NCI-H187 (cell line): ENCODE measurements around the gene SMOC1.

Experiments
- DNase-seq, 2 experiments: peaks; one replicate each; lab custom pipeline; 2025; lab: John Stamatoyannopoulos, UW

Gene SMOC1

DNA sequence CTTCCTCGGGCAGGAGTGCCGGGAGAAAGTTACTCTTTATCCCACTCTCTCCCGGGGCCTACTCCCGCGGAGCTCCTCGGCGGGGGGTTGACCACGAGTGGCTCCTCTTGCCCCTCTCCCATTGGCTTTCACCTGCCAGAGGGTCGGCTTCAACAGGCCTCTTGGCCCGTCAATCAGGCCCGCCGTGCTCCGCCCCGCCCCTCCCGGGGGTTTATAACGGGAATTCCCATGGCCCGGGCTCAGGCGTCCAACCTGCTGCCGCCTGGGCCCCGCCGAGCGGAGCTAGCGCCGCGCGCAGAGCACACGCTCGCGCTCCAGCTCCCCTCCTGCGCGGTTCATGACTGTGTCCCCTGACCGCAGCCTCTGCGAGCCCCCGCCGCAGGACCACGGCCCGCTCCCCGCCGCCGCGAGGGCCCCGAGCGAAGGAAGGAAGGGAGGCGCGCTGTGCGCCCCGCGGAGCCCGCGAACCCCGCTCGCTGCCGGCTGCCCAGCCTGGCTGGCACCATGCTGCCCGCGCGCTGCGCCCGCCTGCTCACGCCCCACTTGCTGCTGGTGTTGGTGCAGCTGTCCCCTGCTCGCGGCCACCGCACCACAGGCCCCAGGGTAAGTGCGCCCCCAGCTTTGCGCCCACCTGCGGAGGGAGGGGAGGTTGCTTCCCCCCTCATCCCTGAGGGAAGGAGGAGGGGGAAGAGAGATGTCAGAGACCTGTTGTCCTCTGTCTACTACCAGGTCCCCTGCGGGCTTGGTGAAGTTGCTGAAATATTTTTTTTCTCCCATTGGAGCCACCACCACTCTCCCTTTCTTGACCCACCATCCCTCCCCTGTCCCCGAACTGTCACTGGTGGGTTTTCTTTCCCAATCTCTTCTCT is at the start of gene SMOC1:
Gene SMOC1, plus strand, starts transcription at position 242 of the 869 bp plus-strand sequence. Its CDS starts 263 bp downstream, at position 505.
- DNase-seq = no peak

DNA sequence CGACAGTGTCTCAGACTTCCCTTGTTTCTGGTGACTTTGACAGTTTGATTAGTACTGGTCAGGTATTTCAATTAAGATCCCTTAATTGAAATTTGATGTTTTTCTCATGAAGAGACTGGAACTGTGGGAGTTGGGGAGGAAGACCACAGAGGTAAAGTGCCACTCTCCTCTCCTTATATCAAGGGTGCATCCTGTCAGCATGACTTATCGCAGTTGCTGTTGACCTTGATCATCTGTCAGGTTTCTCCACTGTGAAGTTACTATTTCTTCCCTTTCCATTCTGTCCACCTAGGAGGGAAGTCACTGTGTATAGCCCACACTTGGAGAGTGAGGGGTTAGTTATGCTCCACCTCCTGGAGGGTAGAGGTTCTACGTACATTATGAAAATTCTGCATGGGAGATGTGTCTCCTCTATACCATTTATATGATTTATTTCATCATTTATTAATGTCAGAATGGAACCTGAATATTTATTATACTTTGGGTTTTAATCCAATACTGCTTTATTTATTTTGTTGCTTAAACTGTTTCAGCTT is 40.3 kb upstream of the SMOC1 start:
- DNase-seq = no peak

DNA sequence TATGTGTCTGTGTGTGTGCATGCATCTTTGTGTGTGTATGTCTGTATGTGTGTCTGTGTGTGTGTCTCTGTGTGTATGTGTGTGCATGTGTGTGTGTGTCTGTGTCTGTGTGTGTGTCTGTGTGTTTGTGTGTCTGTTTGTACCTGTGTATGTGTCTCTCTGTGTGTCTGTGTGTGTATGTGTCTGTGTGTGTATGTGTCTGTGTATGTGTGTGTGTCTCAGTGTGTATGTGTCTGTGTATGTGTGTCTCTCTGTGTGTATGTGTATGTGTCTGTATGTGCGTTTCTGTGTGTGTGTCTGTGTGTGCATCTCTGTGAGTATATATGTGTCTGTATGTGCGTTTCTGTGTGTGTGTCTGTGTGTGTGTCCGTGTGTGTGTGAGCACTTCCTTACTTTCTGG is 39.6 kb upstream of the SMOC1 start:
- no peak for DNase-seq

DNA sequence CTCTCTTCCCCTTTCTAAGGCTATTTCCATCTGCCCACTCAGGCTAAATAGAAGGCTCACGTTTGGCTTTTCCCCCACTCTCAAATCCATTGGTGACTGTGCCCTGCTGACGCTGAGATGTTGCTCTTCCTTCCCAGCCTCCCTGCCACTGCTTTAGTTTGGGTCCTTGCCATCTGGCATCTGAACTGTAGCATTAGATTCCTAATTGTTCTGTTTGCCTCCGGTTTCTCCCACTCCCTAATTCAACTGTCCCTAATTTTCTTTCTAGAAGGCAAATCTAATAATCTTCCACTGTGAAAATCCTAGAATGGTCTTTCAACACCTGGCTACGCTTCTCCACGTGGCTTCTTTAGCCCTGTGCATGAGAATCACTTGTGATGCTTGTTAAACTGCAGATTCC is 37.6 kb upstream of the SMOC1 start:
- no peak for DNase-seq

DNA sequence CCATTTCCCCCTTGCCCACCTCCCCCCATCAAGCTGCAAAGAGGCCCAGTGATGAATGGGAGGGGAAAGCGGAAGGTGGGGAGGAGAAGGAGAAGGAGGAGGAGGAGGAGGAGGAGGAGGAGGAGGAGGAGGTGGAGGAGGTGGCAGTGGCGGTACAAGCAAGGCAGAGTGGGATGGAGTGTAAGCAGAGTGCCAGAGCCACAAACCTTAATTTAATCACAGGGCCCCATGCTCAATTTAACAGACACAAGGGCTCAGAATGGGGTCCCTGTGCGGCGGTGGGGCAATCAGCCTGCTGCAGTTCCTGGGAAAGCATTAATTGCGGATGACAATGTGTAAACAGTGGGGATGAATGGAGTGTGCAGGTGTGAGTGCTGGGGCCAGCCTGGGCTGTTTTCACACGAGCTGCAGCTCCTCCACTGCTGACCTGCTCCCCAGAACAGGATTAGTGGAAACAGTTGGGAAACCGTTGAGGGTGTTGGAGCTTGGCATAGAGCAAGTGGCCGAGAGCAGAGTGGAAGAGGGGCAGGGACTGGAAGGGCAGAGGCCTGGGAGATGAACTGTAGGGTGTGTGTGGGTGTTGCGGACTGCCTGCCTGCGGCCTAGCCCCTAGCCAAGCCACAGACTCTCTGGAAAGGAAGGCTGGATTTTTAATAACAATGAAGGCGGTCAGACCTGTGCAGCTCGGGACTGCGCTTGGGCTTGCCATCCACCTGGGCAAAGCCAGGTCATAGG is 36.4 kb upstream of the SMOC1 start:
- peak in 1 of 2 experiments; percentile 12 for DNase-seq

GRCh38 chr14:69844171-69844570 is 35.0 kb upstream of the SMOC1 start:
- DNase-seq = no peak

DNA sequence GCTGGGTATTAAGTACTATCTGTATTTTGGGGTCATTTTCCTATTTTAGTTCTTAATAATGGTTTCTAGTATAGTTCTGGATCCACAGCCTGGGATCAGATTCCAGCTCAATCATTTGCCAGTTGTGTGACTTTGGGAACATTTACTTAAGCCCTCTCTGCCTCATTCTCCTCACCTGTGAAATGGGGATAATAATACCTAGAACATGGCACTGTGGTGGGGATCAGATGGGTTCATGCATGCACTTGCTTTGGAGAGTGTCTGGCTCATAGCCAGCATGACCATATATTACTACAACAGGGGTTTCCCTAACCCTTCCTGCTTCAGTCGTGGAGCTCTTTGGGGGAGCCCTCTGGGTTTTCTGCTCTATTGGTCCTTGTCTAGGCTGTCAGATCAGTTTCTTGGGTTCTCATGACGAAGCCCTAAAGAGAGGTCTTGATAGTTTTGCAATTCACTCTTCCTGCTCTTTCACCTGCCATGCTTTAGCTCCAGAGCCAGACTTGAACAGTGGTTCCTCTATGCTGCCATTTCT is 34.1 kb upstream of the SMOC1 start:
- no peak for DNase-seq

GRCh38 chr14:69845787-69846186 is 33.4 kb upstream of the SMOC1 start:
- no peak for DNase-seq

GRCh38 chr14:69848156-69848555 is 31.1 kb upstream of the SMOC1 start:
- DNase-seq = no peak

DNA sequence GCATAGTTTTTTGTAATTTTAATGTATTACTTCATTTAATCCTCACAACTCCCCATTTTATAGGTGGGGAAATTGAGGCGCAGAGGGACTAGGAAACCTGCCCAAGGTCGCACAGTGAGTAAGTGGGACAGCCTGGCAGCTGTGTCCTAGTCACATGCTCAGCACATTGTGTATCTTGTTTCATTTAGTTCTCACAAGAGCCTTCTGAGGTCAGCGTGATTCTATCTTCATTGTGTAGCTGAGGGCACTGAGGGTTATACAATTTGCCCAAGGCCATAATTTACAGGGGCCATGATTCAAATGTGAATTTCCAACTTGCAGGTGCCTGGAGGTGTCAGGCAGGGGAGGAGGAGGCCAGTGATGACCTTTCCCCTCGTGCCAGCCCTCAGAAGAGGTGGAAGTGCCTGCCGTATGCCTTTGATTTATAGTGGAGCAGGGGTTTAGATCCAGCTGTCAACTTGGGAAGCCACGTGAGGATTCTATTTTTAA is 30.3 kb upstream of the SMOC1 start:
- no peak for DNase-seq

- DNase-seq = no peak
Observed at GRCh38 chr14:69850086-69850735, 29.0 kb upstream of the SMOC1 start.

DNA sequence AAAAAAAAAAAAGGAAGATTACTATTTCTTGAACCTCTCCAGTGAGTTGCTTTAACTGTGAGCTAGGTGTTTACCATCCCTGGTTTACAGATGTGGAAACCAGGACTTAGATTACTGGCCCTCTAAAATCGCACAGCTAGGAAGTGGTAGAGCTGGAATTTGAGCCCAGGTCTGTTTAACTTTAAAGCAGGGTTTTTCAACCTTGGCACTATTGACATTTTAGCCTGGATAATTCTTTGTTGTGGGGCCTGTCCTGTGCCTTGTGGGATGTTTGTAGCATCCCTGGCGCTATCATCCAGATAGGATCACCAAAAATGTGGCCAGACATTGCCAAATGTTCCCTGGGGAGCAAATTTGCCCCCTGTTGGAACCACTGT is 28.5 kb upstream of the SMOC1 start:
- DNase-seq = no peak

DNA sequence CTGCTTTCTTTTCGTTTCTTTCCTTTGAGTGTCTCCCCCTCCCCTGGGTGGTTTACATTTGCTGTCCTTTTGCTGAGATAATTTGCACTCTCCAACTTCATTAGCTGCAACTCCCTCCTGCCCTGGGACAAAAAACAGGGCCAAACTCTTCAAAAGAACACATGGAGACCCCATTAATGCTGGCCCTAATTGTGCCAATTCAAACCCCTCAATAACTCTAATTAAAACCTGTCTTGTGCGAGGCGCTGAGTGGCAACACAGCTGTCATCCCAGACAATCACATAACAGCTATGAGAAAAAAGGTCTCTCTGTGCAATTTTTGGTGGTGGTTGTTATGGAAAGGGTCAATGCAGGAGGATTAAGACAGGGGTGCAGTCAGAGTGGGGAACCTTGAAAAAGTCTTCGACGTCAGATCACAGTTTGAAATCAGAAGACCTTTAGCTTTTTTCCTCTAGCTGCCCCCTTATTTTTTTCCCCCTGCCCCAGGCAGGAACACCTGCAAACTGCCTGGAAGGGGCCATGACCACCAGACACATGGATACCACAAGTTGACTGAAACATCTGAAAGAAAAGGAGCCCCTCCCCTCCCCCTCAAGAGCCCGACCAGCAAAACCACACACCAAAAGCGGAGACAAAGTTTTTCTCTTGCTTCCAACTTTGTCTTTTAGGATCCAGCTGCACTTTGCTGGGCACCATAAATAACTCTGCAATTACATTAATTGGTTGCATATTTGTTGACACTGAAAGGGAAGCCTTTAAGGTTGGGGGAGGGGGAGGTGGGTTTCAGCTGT is 26.5 kb upstream of the SMOC1 start:
- no peak for DNase-seq

- DNase-seq = no peak
Observed at GRCh38 chr14:69853774-69854173, 25.4 kb upstream of the SMOC1 start.

- no peak for DNase-seq
Observed at GRCh38 chr14:69854598-69854997, 24.6 kb upstream of the SMOC1 start.

DNA sequence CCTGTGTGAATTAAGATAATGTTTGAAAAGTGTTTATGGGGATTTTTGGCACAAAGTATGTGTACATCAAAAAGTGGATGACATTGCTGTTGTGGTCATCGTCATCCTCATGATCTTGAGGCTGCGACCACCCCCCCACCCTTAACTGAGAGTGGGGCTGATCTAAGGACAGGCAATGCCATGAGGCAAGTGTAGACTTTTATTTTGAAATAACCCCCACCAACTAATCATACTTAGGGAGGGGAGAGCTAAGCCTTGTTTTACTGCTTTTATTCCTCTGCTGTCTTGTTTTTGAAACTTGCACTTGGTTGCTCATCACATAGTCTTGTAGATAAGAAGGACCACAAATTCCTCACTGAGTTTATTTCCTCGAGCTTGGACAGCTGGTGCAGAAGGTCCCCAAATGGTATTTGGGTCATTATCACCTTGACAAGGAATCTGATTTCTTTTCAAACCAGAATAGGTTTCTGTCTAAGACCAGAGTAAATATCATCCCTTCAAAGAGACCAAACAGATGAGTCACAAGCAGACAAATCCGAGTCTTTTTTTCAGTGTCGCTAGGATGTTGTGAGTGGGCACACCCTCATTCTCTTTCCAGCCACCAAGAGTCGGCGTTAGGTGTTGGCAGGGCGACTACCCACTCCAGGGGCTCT is 23.9 kb upstream of the SMOC1 start:
- no peak for DNase-seq

DNA sequence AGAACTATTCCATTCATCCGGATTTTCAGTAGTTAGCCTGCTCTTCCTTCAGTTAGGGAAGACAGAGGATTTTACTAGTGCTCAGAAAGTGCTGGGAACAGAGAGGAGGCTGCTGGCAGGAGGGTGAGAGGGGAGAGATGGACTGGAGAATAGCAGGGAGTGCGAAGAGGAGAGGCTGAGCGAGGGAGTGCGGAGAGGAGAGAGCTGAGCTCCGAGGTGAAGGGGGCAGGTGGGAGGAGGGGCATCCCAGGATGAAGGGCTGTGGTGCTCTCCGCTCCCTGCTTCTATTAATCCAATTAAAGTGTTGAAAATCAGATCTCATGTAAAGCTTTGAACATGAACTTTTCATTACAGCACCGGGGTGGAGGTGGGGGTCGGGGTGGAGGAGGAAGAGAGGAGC is 20.4 kb upstream of the SMOC1 start:
- no peak for DNase-seq

DNA sequence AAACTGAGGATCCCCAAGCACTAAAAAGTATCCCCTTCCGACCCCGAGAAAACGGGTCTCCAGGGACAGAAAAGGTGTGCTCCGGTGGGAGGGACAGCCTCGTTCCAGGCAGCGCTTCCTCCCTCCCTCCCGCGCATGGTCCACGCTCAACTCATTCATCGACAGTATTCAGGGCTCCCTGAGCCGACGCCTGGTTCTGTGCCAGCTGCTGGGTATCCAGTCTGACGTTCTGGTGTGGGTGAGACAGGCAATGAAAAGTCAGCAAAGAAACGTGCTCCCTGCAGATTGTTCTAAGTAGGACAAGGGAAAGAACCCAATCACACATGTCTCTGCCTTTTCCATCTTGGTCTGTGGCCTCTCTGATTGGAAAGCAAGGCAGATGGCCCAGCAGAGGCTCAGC is 19.6 kb upstream of the SMOC1 start:
- DNase-seq = no peak

DNA sequence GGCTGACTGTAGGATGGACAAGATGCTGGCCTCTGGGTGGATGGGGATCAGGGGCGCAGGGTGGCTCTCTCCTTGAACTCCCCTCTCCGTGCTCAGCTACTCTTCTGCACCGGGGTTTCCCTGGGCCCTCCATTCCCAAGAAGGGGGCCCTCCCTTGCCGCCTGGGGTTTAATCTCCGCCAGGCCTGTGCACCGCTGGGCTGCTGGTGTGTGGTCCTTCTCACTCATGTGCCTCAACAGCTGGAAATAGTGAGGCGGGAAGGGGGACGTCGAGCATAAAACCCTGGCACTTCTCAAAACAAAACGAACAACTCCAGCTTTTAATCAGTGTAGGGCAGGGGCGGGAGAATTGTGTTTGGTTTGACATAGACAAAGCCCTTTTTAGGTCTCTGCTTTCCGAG is 19.0 kb upstream of the SMOC1 start:
- no peak for DNase-seq

GRCh38 chr14:69861025-69861569 is 18.1 kb upstream of the SMOC1 start:
- no peak for DNase-seq

GRCh38 chr14:69863083-69863482 is 16.1 kb upstream of the SMOC1 start:
- DNase-seq = no peak
